Glutamatergic neuron (in vitro differentiated cells): ENCODE measurements around the gene VMP1. TPM values are rescaled to one million over a fixed set of nuclear protein-coding genes. Genes with fewer than 3 reads are reported as not detected.
"Not testable (repeated sequence)": the region's sequence is repeated elsewhere in the genome, so short reads cannot be mapped to it uniquely, and the experiment has no call there.

ENCODE experiments used
- DNase-seq: peaks from one replicate; pipeline ENCODE4 v3.0.0; 2022
- H3K27ac Mint-ChIP-seq: one replicate; pipeline ENCODE4 v1.8.0; 2020; ENCODE audit warnings: mild to moderate bottlenecking, mixed read lengths, inconsistent platforms; ENCODE audit not compliant: unreplicated experiment
- H3K27me3 Mint-ChIP-seq: one replicate; pipeline ENCODE4 v1.8.0; 2020; ENCODE audit warnings: mild to moderate bottlenecking, moderate library complexity, mixed read lengths, inconsistent platforms; ENCODE audit not compliant: unreplicated experiment
- H3K36me3 Mint-ChIP-seq: one replicate; pipeline ENCODE4 v1.8.0; 2020; ENCODE audit warnings: mild to moderate bottlenecking, mixed read lengths, inconsistent platforms; ENCODE audit not compliant: unreplicated experiment
- H3K4me1 Mint-ChIP-seq: one replicate; pipeline ENCODE4 v1.8.0; 2020; ENCODE audit warnings: mild to moderate bottlenecking, low read depth, mixed read lengths, inconsistent platforms; ENCODE audit not compliant: unreplicated experiment
- H3K4me3 Mint-ChIP-seq: one replicate; pipeline ENCODE4 v1.8.0; 2020; ENCODE audit warnings: mild to moderate bottlenecking, mixed read lengths, inconsistent platforms; ENCODE audit not compliant: unreplicated experiment
- H3K9me3 Mint-ChIP-seq: one replicate; pipeline ENCODE4 v1.8.0; 2020; ENCODE audit warnings: mild to moderate bottlenecking, moderate library complexity, mixed read lengths, inconsistent platforms; ENCODE audit not compliant: unreplicated experiment
- CTCF ChIP-seq: fragments of 200-600 bp; sonication (generic); IDR thresholded peaks from one replicate; pipeline ENCODE4 v1.5.0; 2021; ENCODE audit not compliant: partially characterized antibody, unreplicated experiment
- total RNA-seq: library from RNA; stranded (reverse); fragmentation: NEBNext Ultra II Directional; extraction: Animal tissue kit (Norgen Biotek cat#: 25700); gene quantifications from one replicate; pipeline ENCODE4 v1.2.1, GENCODE V29; 2021; ENCODE audit not compliant: unreplicated experiment

VMP1 gene
- total RNA-seq, 1 donor from 2014 or later: 64.1 TPM

DNA sequence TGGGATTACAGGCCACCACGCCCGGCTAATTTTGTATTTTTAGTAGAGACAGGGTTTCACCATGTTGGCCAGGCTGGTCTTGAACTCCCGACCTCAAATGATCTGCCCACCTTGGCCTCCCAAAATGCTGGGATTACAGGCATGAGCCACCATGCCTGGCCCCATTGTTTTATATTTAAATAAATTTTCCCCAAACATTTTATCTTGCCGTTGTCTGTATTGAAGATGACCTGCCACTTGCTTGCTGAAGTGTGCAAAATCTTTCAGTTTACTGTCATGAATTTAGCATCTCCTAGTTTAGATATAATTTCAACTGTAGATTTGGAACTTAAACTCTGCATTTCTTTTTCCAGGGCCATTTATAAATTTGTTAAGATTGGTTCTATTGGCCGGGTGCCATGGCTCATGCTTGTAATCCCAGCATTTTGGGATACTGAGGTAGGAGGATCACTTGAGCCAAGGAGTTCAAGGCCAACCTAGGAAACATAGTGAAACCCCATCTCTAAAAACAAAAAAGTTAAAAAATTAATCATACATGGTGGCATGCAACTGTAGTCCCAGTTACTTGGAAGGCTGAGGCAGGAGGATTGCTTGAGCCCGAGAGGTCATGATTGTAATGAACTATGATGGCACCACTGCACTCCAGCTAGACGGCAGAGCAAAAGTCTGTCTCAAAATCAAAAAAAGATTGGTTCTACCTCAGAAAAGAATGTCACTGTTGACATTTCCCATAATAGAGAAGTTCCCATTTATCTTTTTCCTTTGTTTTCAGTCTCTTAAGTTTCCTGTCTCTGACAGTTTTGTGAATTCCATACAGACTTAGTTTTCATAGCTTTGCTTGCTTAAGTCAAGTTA is 84.4 kb downstream of the VMP1 start:
- DNase-seq: no peak
- Mint-ChIP-seq H3K4me1 (peaks cover 3% of the 10 kb centered on the region), H3K27ac (no peak overlapping the region), H3K27me3 (no peaks in the 10 kb centered on the region), H3K9me3 (peaks cover 2% of the 10 kb centered on the region), H3K36me3 (no peaks in the 10 kb centered on the region), H3K4me3 (no peak overlapping the region)
- no peak for TF ChIP-seq CTCF

DNA sequence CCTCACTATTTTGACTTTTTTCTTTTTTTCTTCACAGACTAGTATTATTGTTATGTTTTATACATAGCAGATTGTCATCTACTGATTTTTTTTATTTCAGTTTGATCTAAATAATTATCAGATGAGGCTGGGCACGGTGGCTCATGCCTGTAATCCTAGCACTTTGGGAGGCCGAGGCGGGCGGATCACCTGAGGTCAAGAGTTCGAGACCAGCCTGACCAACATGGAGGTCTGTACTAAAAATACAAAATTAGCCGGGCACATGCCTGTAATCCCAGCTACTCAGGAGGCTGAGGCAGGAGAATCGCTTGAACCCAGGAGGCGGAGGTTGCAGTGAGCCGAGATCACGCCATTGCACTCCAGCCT is 85.0 kb downstream of the VMP1 start:
- H3K4me3 Mint-ChIP-seq, DNase-seq, H3K4me1 Mint-ChIP-seq, H3K27me3 Mint-ChIP-seq, H3K27ac Mint-ChIP-seq, H3K9me3 Mint-ChIP-seq, H3K36me3 Mint-ChIP-seq: not testable (repeated sequence)

GRCh38 chr17:59793205-59793604 is 85.8 kb downstream of the VMP1 start:
- Mint-ChIP-seq H3K4me3 (no peak overlapping the region), H3K9me3 (peaks cover 2% of the 10 kb centered on the region), H3K27me3 (no peaks in the 10 kb centered on the region), H3K4me1 (no peaks in the 10 kb centered on the region), H3K27ac (no peak overlapping the region), H3K36me3 (no peaks in the 10 kb centered on the region)
- TF ChIP-seq CTCF: no peak
- no peak for DNase-seq

GRCh38 chr17:59796138-59796537 is 88.7 kb downstream of the VMP1 start:
- Mint-ChIP-seq H3K4me1 (no peaks in the 10 kb centered on the region), H3K36me3 (no peaks in the 10 kb centered on the region), H3K27ac (no peak overlapping the region), H3K9me3 (peaks cover 2% of the 10 kb centered on the region), H3K27me3 (no peaks in the 10 kb centered on the region), H3K4me3 (no peak overlapping the region)
- DNase-seq: no peak
- TF ChIP-seq CTCF: no peak

- TF ChIP-seq CTCF: no peak
- no peak overlapping the region for H3K27ac Mint-ChIP-seq
- no peak for DNase-seq
- H3K27me3 Mint-ChIP-seq: no peaks in the 10 kb centered on the region
- peaks cover 2% of the 10 kb centered on the region for H3K9me3 Mint-ChIP-seq
- no peaks in the 10 kb centered on the region for H3K36me3 Mint-ChIP-seq
- no peak overlapping the region for H3K4me3 Mint-ChIP-seq
- no peaks in the 10 kb centered on the region for H3K4me1 Mint-ChIP-seq
Observed at GRCh38 chr17:59796785-59797205, 89.3 kb downstream of the VMP1 start.
